ACC112 (cell line): ENCODE results near the gene TNNI3.

Experiments
- H2AFZ ChIP-seq: fragments of 200-600 bp; sonication (generic); one replicate; pipeline ENCODE4 v1.6.0; 2017; ENCODE audit warnings: antibody characterized with exemption, low read length; ENCODE audit not compliant: unreplicated experiment
- H3K27ac ChIP-seq: fragments of 200-600 bp; sonication (generic); 2 replicates; pipeline ENCODE4 v1.5.1; 2014; ENCODE audit warnings: low read depth, mild to moderate bottlenecking, antibody characterized with exemption, low read length, moderate library complexity
- H3K27me3 ChIP-seq: fragments of 200-600 bp; sonication (generic); 2 replicates; pipeline ENCODE4 v1.6.1; 2014; ENCODE audit warnings: mild to moderate bottlenecking, antibody characterized with exemption, low read length, moderate library complexity, mixed read lengths; ENCODE audit not compliant: insufficient read depth
- H3K36me3 ChIP-seq: fragments of 200-600 bp; sonication (generic); 2 replicates; pipeline ENCODE4 v1.6.1; 2016; ENCODE audit warnings: mild to moderate bottlenecking, antibody characterized with exemption, low read length, moderate library complexity, mixed read lengths; ENCODE audit not compliant: insufficient read depth
- H3K4me1 ChIP-seq: fragments of 200-600 bp; sonication (generic); one replicate; pipeline ENCODE4 v1.6.1; 2016; ENCODE audit warnings: low read length, mixed read lengths; ENCODE audit not compliant: insufficient read depth, unreplicated experiment, control insufficient read depth
- H3K4me3 ChIP-seq: fragments of 200-600 bp; sonication (generic); 2 replicates; pipeline ENCODE4 v1.5.1; 2014; ENCODE audit warnings: mild to moderate bottlenecking, low read depth, low read length
- H3K79me2 ChIP-seq: fragments of 200-600 bp; sonication (generic); one replicate; pipeline ENCODE4 v1.6.0; 2016; ENCODE audit warnings: low read length; ENCODE audit not compliant: control insufficient read depth, unreplicated experiment, insufficient read depth

The TNNI3 gene

GRCh38 chr19:55186080-55186479 lies 28.5 kb upstream of the TNNI3 start:
- Histone ChIP-seq H3K79me2 (no peaks in the 10 kb centered on the region), H2AFZ (no peak overlapping the region), H3K36me3 (no peaks in the 10 kb centered on the region), H3K27ac (no peak overlapping the region), H3K27me3 (peaks cover 10% of the 10 kb centered on the region; the same call in 1 of the 2 replicates), H3K4me1 (no peaks in the 10 kb centered on the region), H3K4me3 (no peak overlapping the region)

- H3K4me1 ChIP-seq = peaks cover 7% of the 10 kb centered on the region
- H3K36me3 ChIP-seq = no peaks in the 10 kb centered on the region
- H3K79me2 ChIP-seq = no peaks in the 10 kb centered on the region
- no peak overlapping the region for H2AFZ ChIP-seq
- peaks cover 27% of the 10 kb centered on the region for H3K27me3 ChIP-seq
- no peak overlapping the region for H3K4me3 ChIP-seq
- H3K27ac ChIP-seq = no peak overlapping the region
Observed at GRCh38 chr19:55181740-55182139, 24.2 kb upstream of the TNNI3 start.

- H3K36me3 ChIP-seq = no peaks in the 10 kb centered on the region
- H3K4me3 ChIP-seq = peak within 1 kb of the TSS; percentile 66
- H3K79me2 ChIP-seq = no peaks in the 10 kb centered on the region
- H3K27ac ChIP-seq = no peak within 1 kb of the TSS
- H3K27me3 ChIP-seq = peaks cover 23% of the 10 kb centered on the region
- peaks cover 7% of the 10 kb centered on the region for H3K4me1 ChIP-seq
- no peak within 1 kb of the TSS for H2AFZ ChIP-seq
Observed at GRCh38 chr19:55179606-55180484, 22.3 kb upstream of the TNNI3 start, which contains the start of gene SYT5. TSS of gene SYT5 (minus strand) at chr19:55180289. CDS start at chr19:55179041, 1,248 bp downstream.

GRCh38 chr19:55178781-55179599 lies 21.5 kb upstream of the TNNI3 start:
- Histone ChIP-seq H3K4me3 (peak overlapping the region; percentile 66), H3K4me1 (peaks cover 7% of the 10 kb centered on the region), H3K36me3 (no peaks in the 10 kb centered on the region), H3K79me2 (no peaks in the 10 kb centered on the region), H3K27me3 (peaks cover 23% of the 10 kb centered on the region), H3K27ac (no peak overlapping the region), H2AFZ (no peak overlapping the region)

- H3K4me1 ChIP-seq = peaks cover 7% of the 10 kb centered on the region
- H3K4me3 ChIP-seq = no peak overlapping the region
- no peaks in the 10 kb centered on the region for H3K79me2 ChIP-seq
- no peak overlapping the region for H2AFZ ChIP-seq
- H3K36me3 ChIP-seq = no peaks in the 10 kb centered on the region
- peaks cover 17% of the 10 kb centered on the region for H3K27me3 ChIP-seq
- H3K27ac ChIP-seq = no peak overlapping the region
Observed at GRCh38 chr19:55176076-55176475, 18.5 kb upstream of the TNNI3 start.

- Histone ChIP-seq H3K79me2 (no peaks in the 10 kb centered on the region), H3K27ac (no peak overlapping the region), H3K4me1 (peaks cover 7% of the 10 kb centered on the region), H2AFZ (no peak overlapping the region), H3K36me3 (no peaks in the 10 kb centered on the region), H3K4me3 (no peak overlapping the region), H3K27me3 (peaks cover 9% of the 10 kb centered on the region)
Observed at GRCh38 chr19:55175117-55175867, 17.8 kb upstream of the TNNI3 start.

GRCh38 chr19:55174425-55175116 lies 17.0 kb upstream of the TNNI3 start:
- Histone ChIP-seq H3K27ac (no peak overlapping the region), H3K4me1 (peaks cover 2% of the 10 kb centered on the region), H3K4me3 (peak overlapping the region; percentile 82), H3K79me2 (no peaks in the 10 kb centered on the region), H2AFZ (no peak overlapping the region), H3K27me3 (peaks cover 2% of the 10 kb centered on the region; the same call in 1 of the 2 replicates), H3K36me3 (no peaks in the 10 kb centered on the region)

- no peaks in the 10 kb centered on the region for H3K79me2 ChIP-seq
- H3K27ac ChIP-seq = no peak overlapping the region
- H3K4me3 ChIP-seq = peak overlapping the region; percentile 82
- no peaks in the 10 kb centered on the region for H3K4me1 ChIP-seq
- H3K27me3 ChIP-seq = peaks cover 3% of the 10 kb centered on the region; the same call in 1 of the 2 replicates
- peak overlapping the region; percentile 16 for H2AFZ ChIP-seq
- no peaks in the 10 kb centered on the region for H3K36me3 ChIP-seq
Observed at GRCh38 chr19:55173714-55174409, 16.3 kb upstream of the TNNI3 start.

- Histone ChIP-seq H2AFZ (peak overlapping the region; percentile 16), H3K4me3 (peak overlapping the region; percentile 82), H3K27ac (peak overlapping the region; percentile 38), H3K4me1 (no peaks in the 10 kb centered on the region), H3K36me3 (no peaks in the 10 kb centered on the region), H3K79me2 (no peaks in the 10 kb centered on the region), H3K27me3 (peaks cover 3% of the 10 kb centered on the region; the same call in 1 of the 2 replicates)
Observed at GRCh38 chr19:55173186-55173713, 15.7 kb upstream of the TNNI3 start.
